GM19452 (cell line): ENCODE results near the gene TWIST2.

Source experiments
- ATAC-seq: cut with Tn5 transposase; IDR thresholded peaks from one replicate; pipeline ENCODE4 v1.9.1; 2021; ENCODE audit not compliant: unreplicated experiment

TWIST2 gene

GRCh38 chr2:238855891-238856580, 8.2 kb downstream of the TWIST2 start:
- no peak for ATAC-seq

GRCh38 chr2:238856713-238857567, 9.1 kb downstream of the TWIST2 start:
- no peak for ATAC-seq

- no peak for ATAC-seq
Measured at GRCh38 chr2:238857959-238858358, 10.1 kb downstream of the TWIST2 start.

- ATAC-seq = no peak
Measured at GRCh38 chr2:238859636-238860347, 11.9 kb downstream of the TWIST2 start.

GRCh38 chr2:238861013-238861730, 13.3 kb downstream of the TWIST2 start:
- no peak for ATAC-seq

GRCh38 chr2:238861766-238862315, 14.0 kb downstream of the TWIST2 start:
- ATAC-seq = no peak

- ATAC-seq = no peak
Measured at GRCh38 chr2:238862701-238863100, 14.8 kb downstream of the TWIST2 start.

- ATAC-seq = no peak
Measured at GRCh38 chr2:238863231-238863630, 15.3 kb downstream of the TWIST2 start.

- no peak for ATAC-seq
Measured at GRCh38 chr2:238863749-238864206, 15.9 kb downstream of the TWIST2 start.

GRCh38 chr2:238864207-238865014, 16.5 kb downstream of the TWIST2 start:
- ATAC-seq = no peak

GRCh38 chr2:238865015-238865719, 17.3 kb downstream of the TWIST2 start:
- no peak for ATAC-seq

- ATAC-seq = no peak
Measured at GRCh38 chr2:238865744-238866355, 18.0 kb downstream of the TWIST2 start.

- ATAC-seq = no peak
Measured at GRCh38 chr2:238866656-238867277, 18.9 kb downstream of the TWIST2 start.

- ATAC-seq = no peak
Measured at GRCh38 chr2:238868067-238868524, 20.2 kb downstream of the TWIST2 start.

GRCh38 chr2:238868616-238869292, 20.9 kb downstream of the TWIST2 start:
- no peak for ATAC-seq

- no peak for ATAC-seq
Measured at GRCh38 chr2:238869293-238870124, 21.6 kb downstream of the TWIST2 start.

GRCh38 chr2:238870261-238870660, 22.4 kb downstream of the TWIST2 start:
- ATAC-seq = no peak
